ENCODE results near the gene ZNRF2.

DNA sequence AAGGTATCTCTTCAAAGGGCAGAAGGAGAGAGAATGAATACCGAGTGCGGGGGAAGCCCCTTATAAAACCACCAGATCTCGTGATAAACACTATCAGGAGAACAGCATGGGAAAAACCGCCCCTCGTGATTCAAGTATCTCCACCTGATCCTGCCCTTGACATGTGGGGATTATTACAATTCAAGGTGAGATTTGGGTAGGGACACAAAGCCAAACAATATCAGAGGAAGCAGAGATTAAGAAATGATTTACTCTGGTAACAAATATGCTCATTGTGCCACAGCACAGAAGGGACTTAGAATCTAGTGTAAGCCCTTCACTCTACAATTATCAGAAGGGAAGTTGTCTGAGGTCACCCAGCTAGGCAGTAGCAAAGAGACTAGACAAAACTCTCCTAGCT is 40.1 kb upstream of the ZNRF2 start:
- TF ChIP-seq, protein P1, sequence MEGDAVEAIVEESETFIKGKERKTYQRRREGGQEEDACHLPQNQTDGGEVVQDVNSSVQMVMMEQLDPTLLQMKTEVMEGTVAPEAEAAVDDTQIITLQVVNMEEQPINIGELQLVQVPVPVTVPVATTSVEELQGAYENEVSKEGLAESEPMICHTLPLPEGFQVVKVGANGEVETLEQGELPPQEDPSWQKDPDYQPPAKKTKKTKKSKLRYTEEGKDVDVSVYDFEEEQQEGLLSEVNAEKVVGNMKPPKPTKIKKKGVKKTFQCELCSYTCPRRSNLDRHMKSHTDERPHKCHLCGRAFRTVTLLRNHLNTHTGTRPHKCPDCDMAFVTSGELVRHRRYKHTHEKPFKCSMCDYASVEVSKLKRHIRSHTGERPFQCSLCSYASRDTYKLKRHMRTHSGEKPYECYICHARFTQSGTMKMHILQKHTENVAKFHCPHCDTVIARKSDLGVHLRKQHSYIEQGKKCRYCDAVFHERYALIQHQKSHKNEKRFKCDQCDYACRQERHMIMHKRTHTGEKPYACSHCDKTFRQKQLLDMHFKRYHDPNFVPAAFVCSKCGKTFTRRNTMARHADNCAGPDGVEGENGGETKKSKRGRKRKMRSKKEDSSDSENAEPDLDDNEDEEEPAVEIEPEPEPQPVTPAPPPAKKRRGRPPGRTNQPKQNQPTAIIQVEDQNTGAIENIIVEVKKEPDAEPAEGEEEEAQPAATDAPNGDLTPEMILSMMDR (conservative IDR thresholded peaks at IDR 0.05) = no peak
- no peak for TF ChIP-seq EZH2 (IDR thresholded peaks at IDR 0.05; ENCODE audit: low read depth)

Measured in PC-9 (cell line).